ENCODE measurements around the gene TASP1. TPM values are rescaled to one million over a fixed set of nuclear protein-coding genes. Genes with fewer than 3 reads are reported as not detected.
"Not testable (repeated sequence)": the region's sequence is repeated elsewhere in the genome, so short reads cannot be mapped to it uniquely, and the experiment has no call there.

Gene TASP1
- total RNA-seq, 1 donor from 2014 or later: 13.8 TPM

- no peaks in the 10 kb centered on the region for H3K36me3 Mint-ChIP-seq (ENCODE audit: low read depth)
- DNase-seq (ENCODE audit: low spot score): no peak
- intact Hi-C loops (cut with micrococcal nuclease): no loop called here
- no peaks in the 10 kb centered on the region for H3K4me1 Mint-ChIP-seq (ENCODE audit: low read depth)
- no peak overlapping the region for H3K27ac Mint-ChIP-seq
- peaks cover 2% of the 10 kb centered on the region for H3K27me3 Mint-ChIP-seq (ENCODE audit: insufficient read depth)
- H3K4me3 Mint-ChIP-seq: no peak overlapping the region
- no peaks in the 10 kb centered on the region for H3K9me3 Mint-ChIP-seq
Observed at GRCh38 chr20:13665709-13666395, 27.1 kb upstream of the TASP1 start.

GRCh38 chr20:13661070-13661685 lies 22.4 kb upstream of the TASP1 start:
- H3K27ac Mint-ChIP-seq: no peak overlapping the region
- no peaks in the 10 kb centered on the region for H3K36me3 Mint-ChIP-seq (ENCODE audit: low read depth)
- no peaks in the 10 kb centered on the region for H3K4me1 Mint-ChIP-seq (ENCODE audit: low read depth)
- no peak overlapping the region for H3K4me3 Mint-ChIP-seq
- intact Hi-C loops (cut with micrococcal nuclease): no loop called here
- H3K9me3 Mint-ChIP-seq: no peaks in the 10 kb centered on the region
- no peak for DNase-seq (ENCODE audit: low spot score)
- peaks cover 2% of the 10 kb centered on the region for H3K27me3 Mint-ChIP-seq (ENCODE audit: insufficient read depth)

- Mint-ChIP-seq H3K27me3 (ENCODE audit: insufficient read depth) (peaks cover 2% of the 10 kb centered on the region), H3K9me3 (no peaks in the 10 kb centered on the region), H3K4me1 (ENCODE audit: low read depth) (no peaks in the 10 kb centered on the region), H3K36me3 (ENCODE audit: low read depth) (no peaks in the 10 kb centered on the region), H3K27ac (no peak overlapping the region), H3K4me3 (no peak overlapping the region)
- DNase-seq (ENCODE audit: low spot score): no peak
- intact Hi-C loops (cut with micrococcal nuclease): no loop called here
Observed at GRCh38 chr20:13659288-13659687, 20.6 kb upstream of the TASP1 start.

GRCh38 chr20:13658060-13658459 lies 19.3 kb upstream of the TASP1 start:
- H3K9me3 Mint-ChIP-seq; H3K27me3 Mint-ChIP-seq (ENCODE audit: insufficient read depth); DNase-seq (ENCODE audit: low spot score); H3K27ac Mint-ChIP-seq; H3K4me3 Mint-ChIP-seq; H3K36me3 Mint-ChIP-seq (ENCODE audit: low read depth); H3K4me1 Mint-ChIP-seq (ENCODE audit: low read depth); intact Hi-C loops (cut with micrococcal nuclease): not testable (repeated sequence)

- intact Hi-C loops (cut with micrococcal nuclease): no loop called here
- Mint-ChIP-seq H3K27ac (no peak overlapping the region), H3K4me3 (no peak overlapping the region), H3K27me3 (ENCODE audit: insufficient read depth) (peaks cover 3% of the 10 kb centered on the region), H3K9me3 (no peaks in the 10 kb centered on the region), H3K36me3 (ENCODE audit: low read depth) (no peaks in the 10 kb centered on the region), H3K4me1 (ENCODE audit: low read depth) (no peaks in the 10 kb centered on the region)
- no peak for DNase-seq (ENCODE audit: low spot score)
Observed at GRCh38 chr20:13656721-13657368, 18.1 kb upstream of the TASP1 start.

GRCh38 chr20:13654463-13655023 lies 15.8 kb upstream of the TASP1 start:
- H3K9me3 Mint-ChIP-seq: no peaks in the 10 kb centered on the region
- H3K36me3 Mint-ChIP-seq (ENCODE audit: low read depth): no peaks in the 10 kb centered on the region
- no peak overlapping the region for H3K4me3 Mint-ChIP-seq
- intact Hi-C loops (cut with micrococcal nuclease): no loop called here
- peaks cover 3% of the 10 kb centered on the region for H3K27me3 Mint-ChIP-seq (ENCODE audit: insufficient read depth)
- no peak overlapping the region for H3K27ac Mint-ChIP-seq
- no peak for DNase-seq (ENCODE audit: low spot score)
- H3K4me1 Mint-ChIP-seq (ENCODE audit: low read depth): no peaks in the 10 kb centered on the region

- Mint-ChIP-seq H3K36me3 (ENCODE audit: low read depth) (no peaks in the 10 kb centered on the region), H3K4me3 (no peak overlapping the region), H3K27ac (no peak overlapping the region), H3K27me3 (ENCODE audit: insufficient read depth) (peaks cover 5% of the 10 kb centered on the region), H3K9me3 (no peaks in the 10 kb centered on the region), H3K4me1 (ENCODE audit: low read depth) (no peaks in the 10 kb centered on the region)
- intact Hi-C loops (cut with micrococcal nuclease): no loop called here
- no peak for DNase-seq (ENCODE audit: low spot score)
Observed at GRCh38 chr20:13650474-13650873, 11.7 kb upstream of the TASP1 start.

- DNase-seq (ENCODE audit: low spot score): no peak
- Mint-ChIP-seq H3K36me3 (ENCODE audit: low read depth) (no peaks in the 10 kb centered on the region), H3K4me1 (ENCODE audit: low read depth) (no peaks in the 10 kb centered on the region), H3K4me3 (no peak overlapping the region), H3K9me3 (no peaks in the 10 kb centered on the region), H3K27ac (no peak overlapping the region), H3K27me3 (ENCODE audit: insufficient read depth) (peaks cover 6% of the 10 kb centered on the region)
- intact Hi-C loops (cut with micrococcal nuclease): no loop called here
Observed at GRCh38 chr20:13648291-13649228, 9.8 kb upstream of the TASP1 start.

- no peak overlapping the region for H3K4me3 Mint-ChIP-seq
- peaks cover 16% of the 10 kb centered on the region for H3K27me3 Mint-ChIP-seq (ENCODE audit: insufficient read depth)
- no peaks in the 10 kb centered on the region for H3K36me3 Mint-ChIP-seq (ENCODE audit: low read depth)
- H3K27ac Mint-ChIP-seq: no peak overlapping the region
- no peak for DNase-seq (ENCODE audit: low spot score)
- H3K9me3 Mint-ChIP-seq: no peaks in the 10 kb centered on the region
- intact Hi-C loops (cut with micrococcal nuclease): no loop called here
- peaks cover 3% of the 10 kb centered on the region for H3K4me1 Mint-ChIP-seq (ENCODE audit: low read depth)
Observed at GRCh38 chr20:13644010-13644409, 5.3 kb upstream of the TASP1 start.

- peaks cover 30% of the 10 kb centered on the region for H3K4me1 Mint-ChIP-seq (ENCODE audit: low read depth)
- no peaks in the 10 kb centered on the region for H3K9me3 Mint-ChIP-seq
- peaks cover 11% of the 10 kb centered on the region for H3K27me3 Mint-ChIP-seq (ENCODE audit: insufficient read depth)
- peak overlapping the region; percentile 97 for H3K4me3 Mint-ChIP-seq
- peaks cover 3% of the 10 kb centered on the region for H3K36me3 Mint-ChIP-seq (ENCODE audit: low read depth)
- intact Hi-C loops (cut with micrococcal nuclease): loop anchor here (5.0 kb wide), 4 partner anchors 78 to 1747 kb away; partner anchors contain the start of gene ISM1
- H3K27ac Mint-ChIP-seq: peak overlapping the region; percentile 71
- no peak for DNase-seq (ENCODE audit: low spot score)
Observed at GRCh38 chr20:13639150-13639497, 392 bp upstream of the TASP1 start.

GRCh38 chr20:13638162-13638495 lies 603 bp downstream of the TASP1 start:
- DNase-seq (ENCODE audit: low spot score): no peak
- Mint-ChIP-seq H3K36me3 (ENCODE audit: low read depth) (peaks cover 3% of the 10 kb centered on the region), H3K4me1 (ENCODE audit: low read depth) (peaks cover 30% of the 10 kb centered on the region), H3K27ac (peak overlapping the region; percentile 71), H3K4me3 (peak overlapping the region; percentile 97), H3K27me3 (ENCODE audit: insufficient read depth) (peaks cover 11% of the 10 kb centered on the region), H3K9me3 (no peaks in the 10 kb centered on the region)
- intact Hi-C loops (cut with micrococcal nuclease): loop anchor here (1.0 to 5.0 kb wide), 6 partner anchors 79 to 1746 kb away; partner anchors contain the start of genes ISM1 and NDUFAF5

- Mint-ChIP-seq H3K27me3 (ENCODE audit: insufficient read depth) (peaks cover 1% of the 10 kb centered on the region), H3K27ac (no peak overlapping the region), H3K36me3 (ENCODE audit: low read depth) (peaks cover 10% of the 10 kb centered on the region), H3K9me3 (no peaks in the 10 kb centered on the region), H3K4me1 (ENCODE audit: low read depth) (peaks cover 15% of the 10 kb centered on the region), H3K4me3 (no peak overlapping the region)
- intact Hi-C loops (cut with micrococcal nuclease): no loop called here
- DNase-seq (ENCODE audit: low spot score): no peak
Observed at GRCh38 chr20:13632431-13632830, 6.3 kb downstream of the TASP1 start.
